ENCODE results near the gene DDI2.

- TF ChIP-seq EP300 (IDR thresholded peaks at IDR 0.05; ENCODE audit: borderline replicate concordance in 1 of 2, control insufficient read depth in 1 of 2, low read depth in 2 of 2, low read length in 2 of 2) (no peak), REST (IDR thresholded peaks at IDR 0.05; ENCODE audit: low read depth, low read length) (no peak), ELK1 (IDR thresholded peaks at IDR 0.05; ENCODE audit: low read depth, low read length) (no peak), RAD51 (IDR thresholded peaks at IDR 0.05) (no peak), MXI1 (IDR thresholded peaks at IDR 0.05; ENCODE audit: low read depth, low read length) (no peak), PKNOX1 (IDR thresholded peaks at IDR 0.05) (no peak), CTCF (IDR thresholded peaks at IDR 0.05 in 2 of 3, conservative IDR thresholded peaks at IDR 0.05 in 1 of 3; ENCODE audit: control insufficient read depth in 2 of 3, extremely low read depth in 1 of 3, insufficient read depth in 1 of 3, low read depth in 3 of 3, low read length in 3 of 3) (no peak), POU2F2 (IDR thresholded peaks at IDR 0.05; ENCODE audit: borderline replicate concordance, low read depth, low read length) (no peak), FOS (IDR thresholded peaks at IDR 0.05; ENCODE audit: borderline replicate concordance, extremely low read depth, insufficient read length) (no peak), SPI1 (IDR thresholded peaks at IDR 0.05; ENCODE audit: borderline replicate concordance, insufficient read depth, low read depth, low read length) (no peak), E2F4 (IDR thresholded peaks at IDR 0.05; ENCODE audit: low read depth, low read length) (no peak), IRF3 (IDR thresholded peaks at IDR 0.05) (no peak)
Observed at GRCh38 chr1:15668089-15668754, 51.0 kb downstream of the DDI2 start.

All from GM12878 (cell line).